Measurements from ENCODE around the gene VAPA. TPM values are rescaled to one million over a fixed set of nuclear protein-coding genes. Genes with fewer than 3 reads are reported as not detected.

VAPA gene
- total and polyA plus RNA-seq, 10 of the 15 experiments (the other 5 are each of a cell fraction or from before 2014, with no cell fraction given), result 70.9 to 252 (median 166) TPM

DNA sequence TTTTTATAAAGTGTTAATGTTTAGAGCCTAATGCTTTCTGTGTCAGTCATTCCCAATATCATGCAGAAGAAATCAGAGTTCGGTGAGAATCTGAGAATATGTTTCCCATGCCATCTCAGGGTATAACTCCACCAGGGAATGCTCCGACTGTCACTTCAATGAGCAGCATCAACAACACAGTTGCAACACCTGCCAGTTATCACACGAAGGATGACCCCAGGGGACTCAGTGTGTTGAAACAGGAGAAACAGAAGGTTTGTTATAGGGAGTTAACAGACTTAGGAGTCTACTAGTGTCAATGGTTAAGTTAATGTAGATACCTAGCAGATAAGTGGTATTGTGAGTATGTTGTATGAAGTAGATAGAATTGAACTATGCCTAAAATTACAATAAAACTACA lies 31.0 kb downstream of the VAPA start (continued):
- TF ChIP-seq, protein P1, sequence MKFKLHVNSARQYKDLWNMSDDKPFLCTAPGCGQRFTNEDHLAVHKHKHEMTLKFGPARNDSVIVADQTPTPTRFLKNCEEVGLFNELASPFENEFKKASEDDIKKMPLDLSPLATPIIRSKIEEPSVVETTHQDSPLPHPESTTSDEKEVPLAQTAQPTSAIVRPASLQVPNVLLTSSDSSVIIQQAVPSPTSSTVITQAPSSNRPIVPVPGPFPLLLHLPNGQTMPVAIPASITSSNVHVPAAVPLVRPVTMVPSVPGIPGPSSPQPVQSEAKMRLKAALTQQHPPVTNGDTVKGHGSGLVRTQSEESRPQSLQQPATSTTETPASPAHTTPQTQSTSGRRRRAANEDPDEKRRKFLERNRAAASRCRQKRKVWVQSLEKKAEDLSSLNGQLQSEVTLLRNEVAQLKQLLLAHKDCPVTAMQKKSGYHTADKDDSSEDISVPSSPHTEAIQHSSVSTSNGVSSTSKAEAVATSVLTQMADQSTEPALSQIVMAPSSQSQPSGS (IDR thresholded peaks at IDR 0.05; ENCODE audit: low read length), result no peak
- TF ChIP-seq, protein P2, sequence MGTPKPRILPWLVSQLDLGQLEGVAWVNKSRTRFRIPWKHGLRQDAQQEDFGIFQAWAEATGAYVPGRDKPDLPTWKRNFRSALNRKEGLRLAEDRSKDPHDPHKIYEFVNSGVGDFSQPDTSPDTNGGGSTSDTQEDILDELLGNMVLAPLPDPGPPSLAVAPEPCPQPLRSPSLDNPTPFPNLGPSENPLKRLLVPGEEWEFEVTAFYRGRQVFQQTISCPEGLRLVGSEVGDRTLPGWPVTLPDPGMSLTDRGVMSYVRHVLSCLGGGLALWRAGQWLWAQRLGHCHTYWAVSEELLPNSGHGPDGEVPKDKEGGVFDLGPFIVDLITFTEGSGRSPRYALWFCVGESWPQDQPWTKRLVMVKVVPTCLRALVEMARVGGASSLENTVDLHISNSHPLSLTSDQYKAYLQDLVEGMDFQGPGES (IDR thresholded peaks at IDR 0.05), result no peak
- TF ChIP-seq ZZZ3 (IDR thresholded peaks at IDR 0.05; ENCODE audit: control insufficient read depth, insufficient read length, low read depth) (no peak), TBL1XR1 (IDR thresholded peaks at IDR 0.05; ENCODE audit: low read depth, low read length) (no peak), HDAC2 (IDR thresholded peaks at IDR 0.05) (no peak), KAT2A (conservative IDR thresholded peaks at IDR 0.05; ENCODE audit: control insufficient read depth, low read depth, low read length) (no peak)

DNA sequence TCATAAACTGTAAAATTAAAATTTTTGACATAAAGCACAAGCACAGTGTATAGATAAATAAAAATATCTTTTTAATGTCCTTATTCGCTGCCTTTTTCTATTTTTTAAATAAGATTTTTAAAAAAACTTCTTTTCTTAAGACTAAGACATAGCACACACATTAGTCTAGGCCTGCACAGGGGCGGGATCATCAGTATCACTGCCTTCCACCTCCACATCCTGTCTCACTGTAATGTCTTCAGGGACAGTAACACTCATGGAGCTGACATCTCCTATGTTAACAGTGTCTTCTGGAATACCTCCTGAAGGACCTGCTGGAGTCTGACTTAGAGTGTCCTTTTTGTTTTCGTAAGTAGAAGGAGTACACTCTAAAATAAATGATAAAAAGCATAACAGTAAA lies 33.0 kb downstream of the VAPA start:
- no peak overlapping the region for H3K9ac ChIP-seq (ENCODE audit: control insufficient read depth, insufficient read depth, low read length)
- ATAC-seq, result no peak
- no peaks in the 10 kb centered on the region for H3K79me2 ChIP-seq (ENCODE audit: control insufficient read depth, insufficient read depth, low read length)
- in situ Hi-C loops (cut with MboI) (no loop called here), intact Hi-C loops (cut with micrococcal nuclease; ENCODE audit: unreplicated experiment) (loop anchor here (10.0 kb wide), 1 partner anchor 72 kb away; no protein-coding TSS in a partner anchor)
- H3K4me3 ChIP-seq, result no peak overlapping the region
- ChIA-PET SMC1A (ENCODE audit: uncharacterized antibody, unreplicated experiment) (no interaction called here), CTCF (interaction anchor here (1.7 kb wide), 1 partner anchor 1207 kb away, joined by 3 read pairs; no protein-coding TSS in a partner anchor), POLR2A (no interaction called here), RAD21 (ENCODE audit: unreplicated experiment) (no interaction called here)
- WGBS (ENCODE audit: insufficient coverage, insufficient replicate concordance, low lambda C conversion rate, missing lambda C conversion rate), result 97% methylated on average over 3 of the region's 3 CpGs
- H3K4me1 ChIP-seq (ENCODE audit: control insufficient read depth, insufficient read depth, low read length), result no peaks in the 10 kb centered on the region
- no peak for DNase-seq (ENCODE audit: low read depth, low spot score)
- no peaks in the 10 kb centered on the region for H3K9me3 ChIP-seq (replicated peaks; ENCODE audit: control insufficient read depth, insufficient read depth, low read length)
- no peaks in the 10 kb centered on the region for H3K27me3 ChIP-seq (replicated peaks in 1 of 2; ENCODE audit: control insufficient read depth in 2 of 2, insufficient read depth in 2 of 2, low read length in 1 of 2)
- no peak for FAIRE-seq
- no peak overlapping the region for H3K27ac ChIP-seq (ENCODE audit: control insufficient read depth, insufficient read depth)
- peaks cover 1 to 28% of the 10 kb centered on the region in 2 experiments; a peak in 3 of 4 replicates for H3K36me3 ChIP-seq (ENCODE audit: control insufficient read depth in 2 of 2, insufficient read depth in 2 of 2, low read length in 1 of 2)
- BruUV-seq (replicated peaks), result no TSS peak
- no peak overlapping the region for H2AFZ ChIP-seq (ENCODE audit: control insufficient read depth, low read depth, low read length)
- H3K4me2 ChIP-seq (ENCODE audit: control insufficient read depth, insufficient read depth), result no peak overlapping the region
- H4K20me1 ChIP-seq (ENCODE audit: control insufficient read depth, insufficient read depth), result no peaks in the 10 kb centered on the region
- TF ChIP-seq ZNF622 (IDR thresholded peaks at IDR 0.05) (no peak), WRNIP1 (IDR thresholded peaks at IDR 0.05; ENCODE audit: borderline replicate concordance, low read depth, low read length) (no peak), EED (IDR thresholded peaks at IDR 0.05; ENCODE audit: low read depth) (no peak), MXI1 (IDR thresholded peaks at IDR 0.05; ENCODE audit: low read depth, low read length) (no peak), POLR2A (IDR thresholded peaks at IDR 0.05; ENCODE audit: low read depth, low read length) (no peak), PML (IDR thresholded peaks at IDR 0.05; ENCODE audit: low read length) (no peak), NFIC (IDR thresholded peaks at IDR 0.05; ENCODE audit: low read depth, low read length) (no peak), POLR2AphosphoS2 (IDR thresholded peaks at IDR 0.05; ENCODE audit: low read depth, low read length) (no peak), PAX8 (IDR thresholded peaks at IDR 0.05) (no peak)
- TF ChIP-seq, protein P3, sequence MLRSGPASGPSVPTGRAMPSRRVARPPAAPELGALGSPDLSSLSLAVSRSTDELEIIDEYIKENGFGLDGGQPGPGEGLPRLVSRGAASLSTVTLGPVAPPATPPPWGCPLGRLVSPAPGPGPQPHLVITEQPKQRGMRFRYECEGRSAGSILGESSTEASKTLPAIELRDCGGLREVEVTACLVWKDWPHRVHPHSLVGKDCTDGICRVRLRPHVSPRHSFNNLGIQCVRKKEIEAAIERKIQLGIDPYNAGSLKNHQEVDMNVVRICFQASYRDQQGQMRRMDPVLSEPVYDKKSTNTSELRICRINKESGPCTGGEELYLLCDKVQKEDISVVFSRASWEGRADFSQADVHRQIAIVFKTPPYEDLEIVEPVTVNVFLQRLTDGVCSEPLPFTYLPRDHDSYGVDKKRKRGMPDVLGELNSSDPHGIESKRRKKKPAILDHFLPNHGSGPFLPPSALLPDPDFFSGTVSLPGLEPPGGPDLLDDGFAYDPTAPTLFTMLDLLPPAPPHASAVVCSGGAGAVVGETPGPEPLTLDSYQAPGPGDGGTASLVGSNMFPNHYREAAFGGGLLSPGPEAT (IDR thresholded peaks at IDR 0.05; ENCODE audit: low read depth), result no peak
- TF ChIP-seq, protein P4, sequence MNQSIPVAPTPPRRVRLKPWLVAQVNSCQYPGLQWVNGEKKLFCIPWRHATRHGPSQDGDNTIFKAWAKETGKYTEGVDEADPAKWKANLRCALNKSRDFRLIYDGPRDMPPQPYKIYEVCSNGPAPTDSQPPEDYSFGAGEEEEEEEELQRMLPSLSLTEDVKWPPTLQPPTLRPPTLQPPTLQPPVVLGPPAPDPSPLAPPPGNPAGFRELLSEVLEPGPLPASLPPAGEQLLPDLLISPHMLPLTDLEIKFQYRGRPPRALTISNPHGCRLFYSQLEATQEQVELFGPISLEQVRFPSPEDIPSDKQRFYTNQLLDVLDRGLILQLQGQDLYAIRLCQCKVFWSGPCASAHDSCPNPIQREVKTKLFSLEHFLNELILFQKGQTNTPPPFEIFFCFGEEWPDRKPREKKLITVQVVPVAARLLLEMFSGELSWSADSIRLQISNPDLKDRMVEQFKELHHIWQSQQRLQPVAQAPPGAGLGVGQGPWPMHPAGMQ (IDR thresholded peaks at IDR 0.05; ENCODE audit: borderline replicate concordance), result no peak

Measured in GM12878 (cell line).